Stimulated activated CD4-positive, alpha-beta T cell treated with anti-CD3 and anti-CD28 coated beads, Interleukin-1b, Interleukin-23, amount 100 ng/mL, for 1 hour (primary cell): ENCODE results near the gene COBL.

Source experiments
- DNase-seq, 2 donors: peaks; one replicate each; pipeline ENCODE4 v3.0.0-alpha.2; 2020; ENCODE audit warnings: low read depth in 2 of 2

COBL gene

DNA sequence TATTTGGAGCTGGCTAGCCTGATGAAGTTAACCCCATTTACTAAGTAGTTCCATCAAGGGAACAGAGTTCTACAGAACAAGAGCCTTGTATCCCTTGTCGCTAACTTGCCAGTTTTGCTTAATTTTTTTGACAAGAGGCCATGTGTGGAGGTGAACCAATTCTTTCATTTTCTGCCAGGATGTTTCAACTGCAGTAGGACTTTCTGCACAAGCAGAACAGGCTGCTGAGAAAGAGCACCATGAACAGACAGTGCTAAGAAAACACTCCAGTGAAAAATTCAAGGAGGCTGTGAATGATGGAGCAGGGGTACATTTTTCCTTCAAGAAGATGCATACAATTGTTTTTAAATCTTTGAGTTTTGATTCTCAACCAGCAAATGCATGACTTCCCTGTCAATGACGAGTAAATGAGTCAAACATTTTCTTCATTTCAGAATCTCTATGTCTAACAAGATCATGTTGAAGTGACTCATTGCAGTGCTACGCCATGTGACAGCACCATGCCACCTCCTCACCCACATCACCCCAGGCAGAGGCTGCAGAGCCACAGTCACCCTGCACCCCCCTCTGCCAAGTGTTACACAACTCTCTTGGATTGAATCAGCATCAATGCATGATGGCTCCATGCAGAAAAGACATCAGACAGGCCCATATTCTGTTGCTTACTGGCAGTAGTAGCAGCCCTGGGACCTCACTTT lies 193.1 kb downstream of the COBL start:
- DNase-seq, result peak in 1 of 2 donors; percentile 26

DNA sequence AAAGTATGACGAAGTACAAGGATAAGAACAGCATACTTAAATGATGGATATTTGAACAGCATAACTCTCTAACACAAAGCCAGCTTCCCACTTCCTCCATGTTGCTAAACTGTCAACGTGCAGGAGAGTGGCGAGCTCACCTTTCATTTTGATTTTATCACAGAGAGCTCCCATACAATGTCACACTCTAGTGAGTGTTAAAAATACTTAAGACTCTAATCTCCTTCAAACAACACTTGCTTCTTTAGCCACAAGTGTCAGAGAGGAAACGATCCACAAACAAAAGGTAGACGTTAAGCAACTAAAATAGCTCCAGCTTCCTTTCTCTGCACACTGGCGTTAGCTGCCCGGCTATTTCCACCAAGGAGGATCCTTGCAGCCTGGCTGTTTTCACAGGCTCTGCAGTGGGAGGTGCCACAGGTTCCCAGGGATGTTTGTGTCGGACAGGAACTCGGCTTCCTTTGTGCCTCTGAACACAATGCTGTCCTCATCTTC lies 194.6 kb downstream of the COBL start:
- DNase-seq, result no peak

DNA sequence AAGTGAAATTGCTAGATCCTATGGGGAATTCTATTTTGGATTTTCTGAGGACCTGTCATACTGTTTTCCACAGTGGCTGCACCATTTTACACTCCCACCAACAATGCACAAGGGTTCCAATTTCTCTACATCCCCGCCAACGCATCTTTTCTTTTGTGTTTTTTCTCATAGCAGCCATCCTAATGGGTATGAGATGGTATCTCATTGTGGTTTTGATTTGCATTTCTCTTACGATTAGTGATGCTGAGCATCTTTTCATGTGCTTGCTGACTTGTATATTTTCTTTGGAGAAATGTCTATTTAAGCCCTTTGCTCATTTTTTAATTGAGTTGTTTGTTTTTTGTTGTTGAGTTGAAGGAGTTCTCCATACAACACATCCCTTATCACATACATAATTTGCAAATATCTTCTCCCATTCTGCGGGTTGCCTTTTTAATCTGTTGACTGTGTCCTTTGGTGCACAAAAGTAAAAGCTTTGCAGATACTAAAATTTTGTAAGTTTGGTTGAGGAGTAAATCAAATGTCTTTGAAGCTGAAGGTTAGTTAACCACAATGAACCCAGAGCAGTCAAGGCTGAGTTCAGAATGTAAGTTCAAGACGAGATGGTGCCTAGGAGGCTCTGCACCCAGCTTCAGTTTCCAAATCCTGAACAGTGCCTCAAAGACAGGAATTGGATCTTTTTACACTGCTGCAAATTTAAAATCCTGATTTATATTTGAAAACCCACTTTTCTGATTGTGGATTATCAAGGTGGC lies 195.4 kb downstream of the COBL start:
- DNase-seq, result no peak

DNA sequence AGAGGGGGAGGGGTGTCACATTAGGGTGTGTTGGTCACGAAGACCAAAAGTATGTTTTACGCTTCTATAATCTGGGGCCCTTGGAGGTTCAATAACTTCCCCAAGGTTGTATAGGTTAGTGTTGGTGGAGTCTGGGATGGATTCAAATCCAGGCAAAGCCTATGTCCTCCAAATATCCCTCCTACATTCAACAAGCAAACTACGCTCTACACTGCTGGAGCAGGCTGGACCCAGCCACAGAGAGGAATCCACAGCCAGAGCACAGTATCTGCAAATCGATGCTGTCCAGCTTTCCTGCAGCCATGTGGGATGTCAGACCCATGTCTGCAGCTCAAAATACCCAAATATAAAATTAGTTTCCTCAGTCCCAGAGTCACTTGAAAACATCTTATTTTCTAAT lies 198.0 kb downstream of the COBL start:
- DNase-seq, result no peak

DNA sequence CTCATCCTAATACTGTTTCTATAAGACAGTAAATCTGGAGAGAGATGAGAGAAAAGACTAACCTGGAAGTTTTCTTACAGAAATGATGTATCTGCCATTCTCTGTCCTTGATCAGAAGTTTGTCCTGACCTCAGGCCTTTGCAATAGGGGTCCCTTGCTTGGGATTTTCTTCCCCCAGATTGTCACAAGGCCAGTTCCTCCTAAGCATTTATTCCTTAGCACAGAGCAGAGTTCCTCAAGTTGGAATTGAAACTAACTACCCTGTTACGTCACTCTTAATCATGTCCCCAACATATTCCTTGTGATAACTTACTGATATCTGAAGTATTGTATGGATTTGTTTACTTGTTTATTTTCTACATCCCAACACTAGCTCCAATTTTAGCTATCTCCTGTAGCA lies 202.1 kb downstream of the COBL start:
- no peak for DNase-seq

DNA sequence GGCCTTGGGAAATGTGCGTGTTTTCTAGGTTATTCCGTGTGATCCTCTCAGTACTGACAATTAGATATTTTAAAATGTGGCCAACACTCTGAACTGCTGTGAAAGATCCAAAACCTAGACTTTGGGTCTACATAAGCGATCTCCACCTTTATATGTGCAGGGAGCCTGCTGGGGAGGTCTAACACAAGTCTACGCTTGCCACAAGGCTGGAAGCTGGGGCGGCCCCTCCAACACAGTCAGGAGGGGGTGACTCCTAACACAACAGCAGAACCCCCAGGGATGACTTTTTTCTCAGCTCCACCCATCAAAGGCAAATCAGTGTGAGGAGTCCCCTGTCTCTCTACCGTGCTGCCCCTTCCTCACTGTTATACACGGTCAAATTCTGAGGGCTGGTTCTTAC lies 202.6 kb downstream of the COBL start:
- DNase-seq, result no peak

- no peak for DNase-seq
These were observed 203.0 kb downstream of the COBL start for GRCh38 chr7:51113560-51113959.

DNA sequence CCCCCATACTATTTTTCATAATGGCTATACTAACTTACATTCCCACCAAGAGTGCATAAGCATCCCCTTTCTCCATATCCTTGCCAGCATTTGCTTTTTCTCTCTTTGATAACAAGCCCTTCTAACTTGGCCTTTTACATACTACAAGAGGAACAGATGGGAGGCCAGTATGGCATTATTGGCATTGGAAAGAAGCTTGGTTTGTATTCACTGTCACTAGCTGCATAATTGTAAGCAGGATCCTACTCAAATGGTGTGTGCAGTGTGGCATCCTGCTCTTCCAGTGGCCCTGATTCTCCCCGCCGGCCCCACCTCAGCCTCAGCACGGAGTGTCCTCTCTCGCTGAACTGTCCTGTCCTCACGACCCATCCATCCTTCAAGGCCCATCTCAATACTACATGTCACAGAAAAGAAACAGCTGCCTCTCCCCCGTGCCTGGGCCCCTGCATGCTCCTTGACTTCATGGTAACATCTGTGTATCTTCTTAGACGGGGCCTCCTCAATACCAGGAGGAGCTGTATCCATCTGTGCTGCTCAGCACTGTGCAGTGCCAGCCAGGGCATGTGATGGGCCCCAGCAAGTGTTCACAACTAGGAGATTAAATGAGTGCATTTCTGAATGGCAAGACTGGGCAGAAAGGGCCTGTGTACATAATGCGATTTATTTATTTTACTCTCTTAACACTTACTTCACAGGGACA lies 205.2 kb downstream of the COBL start:
- no peak for DNase-seq

DNA sequence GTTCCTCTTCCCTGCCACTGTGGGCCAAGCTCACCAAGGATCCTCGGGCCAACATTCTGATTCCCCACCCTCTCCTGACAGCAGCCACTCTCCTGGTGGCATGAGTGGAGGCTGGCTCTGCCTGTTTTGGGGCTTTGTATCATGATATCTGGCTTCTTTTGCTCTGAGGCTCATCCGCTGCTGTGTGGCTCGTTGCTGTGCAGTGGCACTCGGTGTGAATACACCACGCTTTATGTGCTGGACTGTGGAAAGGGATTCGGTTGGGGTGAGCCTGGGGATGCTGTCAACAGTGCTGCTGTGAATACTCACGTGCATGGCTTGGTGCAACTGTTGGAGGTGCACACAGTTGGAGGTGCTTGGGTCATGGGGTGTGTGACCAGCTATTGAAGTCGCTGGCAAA lies 208.5 kb downstream of the COBL start:
- DNase-seq, result no peak

- DNase-seq, result no peak
These were observed 212.3 kb downstream of the COBL start for GRCh38 chr7:51104278-51104677.

DNA sequence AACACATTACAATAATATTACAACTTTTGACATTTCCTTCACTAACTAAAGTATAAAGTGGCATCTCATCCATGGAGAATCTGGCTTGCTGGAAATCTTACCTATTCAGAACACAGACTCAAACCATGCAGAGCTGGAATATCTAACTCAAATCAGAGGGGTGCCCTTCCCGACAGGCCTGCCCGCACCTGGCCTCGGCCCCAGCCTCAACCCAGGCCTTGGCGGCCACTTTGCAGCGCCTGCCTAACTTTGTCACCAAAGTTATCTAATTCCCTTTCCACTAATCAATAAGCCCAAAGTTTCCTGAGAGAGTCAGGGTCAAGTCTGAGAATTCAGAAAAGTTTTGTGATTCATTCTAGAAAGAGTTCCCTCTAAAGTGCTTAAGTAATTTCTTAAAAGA lies 212.9 kb downstream of the COBL start:
- DNase-seq, result no peak

GRCh38 chr7:51102828-51103227 lies 213.8 kb downstream of the COBL start:
- no peak for DNase-seq

DNA sequence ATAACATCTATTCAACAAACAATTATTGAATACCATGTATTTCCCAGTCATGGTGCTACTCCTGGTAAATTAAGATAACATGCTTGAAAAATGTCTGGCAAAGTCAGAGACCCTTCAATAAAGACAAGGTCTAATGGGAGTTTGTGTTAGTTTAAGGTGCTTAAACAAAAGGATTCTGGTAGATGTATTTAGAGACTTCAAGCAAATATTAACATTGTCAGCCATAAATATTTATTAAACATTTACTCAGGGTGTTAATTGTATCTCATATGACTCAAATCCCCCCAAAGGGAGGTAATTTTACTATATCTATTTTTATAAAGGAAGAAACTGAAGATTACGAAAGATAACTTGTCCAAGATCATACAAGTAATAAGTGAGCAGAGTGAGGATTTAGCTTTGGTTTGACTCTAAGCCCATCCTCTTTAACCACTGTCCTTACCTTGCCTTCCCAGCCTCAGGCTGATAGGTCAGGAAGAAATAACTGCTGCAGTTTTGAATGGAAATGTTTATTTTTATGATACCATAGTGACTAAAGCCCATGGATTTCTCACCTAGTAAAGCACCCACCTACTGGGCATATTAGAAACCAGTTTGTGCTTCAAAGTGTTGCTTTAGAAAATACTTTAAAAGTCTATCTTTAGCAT lies 215.4 kb downstream of the COBL start:
- DNase-seq, result no peak

GRCh38 chr7:51090411-51090810 lies 226.2 kb downstream of the COBL start:
- no peak for DNase-seq

- DNase-seq, result no peak
These were observed 231.4 kb downstream of the COBL start for GRCh38 chr7:51085034-51085692.

DNA sequence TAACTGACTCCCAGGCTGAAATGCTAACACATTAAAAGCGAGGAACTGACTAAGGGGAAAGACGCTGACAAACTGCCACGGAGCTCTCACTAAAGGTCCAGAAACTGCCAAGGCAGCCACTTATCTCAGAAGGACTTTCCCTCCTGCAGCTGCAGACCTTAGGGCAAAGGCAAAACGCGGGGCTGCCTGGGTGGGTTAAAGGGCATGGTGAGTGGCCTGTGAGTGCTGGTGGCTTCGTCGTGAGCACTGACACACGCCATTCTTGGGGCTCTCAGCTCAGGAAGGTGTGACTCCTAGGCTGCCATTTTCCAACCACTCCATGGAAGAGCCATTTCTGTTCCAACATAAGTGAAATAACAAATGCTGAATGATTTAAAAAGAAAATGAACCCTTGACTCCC lies 232.5 kb downstream of the COBL start:
- DNase-seq, result no peak

- no peak for DNase-seq
These were observed 233.6 kb downstream of the COBL start for GRCh38 chr7:51082940-51083533.

DNA sequence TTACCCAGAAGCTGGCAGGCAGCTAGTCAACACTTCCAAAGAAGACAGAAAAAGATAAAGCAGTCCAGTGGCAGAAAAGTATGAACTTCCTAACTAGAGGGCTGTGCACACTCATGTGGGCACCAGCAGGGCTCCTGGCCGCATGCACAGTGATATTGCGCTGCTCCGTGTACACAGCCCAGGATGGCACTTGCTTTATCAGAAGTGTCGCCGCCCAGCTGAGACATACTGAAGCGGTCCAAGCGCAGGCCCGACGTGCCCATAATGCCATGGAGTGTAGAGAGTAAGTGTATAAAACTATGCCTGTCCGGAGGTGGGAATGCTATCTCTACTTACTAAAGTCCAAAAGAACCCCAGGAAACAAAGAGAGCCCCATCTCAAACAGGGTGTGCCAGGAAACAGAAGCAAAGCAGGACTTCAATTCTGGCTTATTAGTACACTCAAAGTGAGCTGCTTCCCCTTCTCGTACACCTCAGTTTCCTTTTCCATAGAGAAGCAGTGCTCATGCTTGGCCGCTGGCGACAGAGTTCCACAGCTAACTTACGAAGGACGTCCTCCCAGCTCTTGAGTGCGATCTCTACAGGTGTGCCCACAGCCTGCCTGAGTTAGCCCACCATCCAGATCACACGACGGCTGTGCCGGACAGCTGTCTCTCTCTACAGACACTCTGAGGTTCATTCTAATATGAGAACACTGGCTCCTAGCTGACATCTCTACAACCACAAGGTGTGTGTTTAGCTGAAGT lies 234.3 kb downstream of the COBL start:
- no peak for DNase-seq

DNA sequence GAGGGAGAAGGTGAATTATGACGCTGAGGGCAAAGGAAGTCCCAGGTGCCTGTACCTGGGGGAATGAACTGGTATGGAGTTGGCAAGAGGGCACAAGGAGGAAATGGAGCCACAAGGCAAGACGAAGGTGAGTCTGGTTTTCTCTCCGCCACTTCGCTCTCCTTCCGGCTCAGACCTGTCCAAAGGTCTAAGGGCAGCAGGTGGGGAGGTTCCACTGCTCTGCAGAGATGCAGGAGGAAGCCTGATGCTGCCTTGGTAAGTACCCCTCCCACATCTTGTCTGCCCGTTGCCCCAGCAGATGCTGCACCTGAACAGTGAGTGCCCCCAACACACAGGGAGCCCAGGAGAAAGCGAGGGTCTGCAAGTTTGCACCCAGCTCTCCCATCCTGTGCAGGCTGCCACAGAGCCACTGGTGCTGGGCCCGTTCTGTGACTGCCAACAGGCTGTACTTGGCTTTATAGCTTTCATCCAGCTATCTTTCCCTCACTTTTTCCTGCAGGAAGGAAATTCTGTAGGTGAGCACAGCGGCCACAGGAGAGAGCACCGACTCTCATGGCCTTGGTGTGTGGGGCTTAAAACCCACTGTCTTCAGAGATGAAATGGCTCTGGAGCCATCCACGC lies 235.2 kb downstream of the COBL start:
- DNase-seq, result no peak

- DNase-seq, result no peak
These were observed 235.9 kb downstream of the COBL start for GRCh38 chr7:51080622-51081269.
